ENCODE measurements around the gene ALK.

DNA sequence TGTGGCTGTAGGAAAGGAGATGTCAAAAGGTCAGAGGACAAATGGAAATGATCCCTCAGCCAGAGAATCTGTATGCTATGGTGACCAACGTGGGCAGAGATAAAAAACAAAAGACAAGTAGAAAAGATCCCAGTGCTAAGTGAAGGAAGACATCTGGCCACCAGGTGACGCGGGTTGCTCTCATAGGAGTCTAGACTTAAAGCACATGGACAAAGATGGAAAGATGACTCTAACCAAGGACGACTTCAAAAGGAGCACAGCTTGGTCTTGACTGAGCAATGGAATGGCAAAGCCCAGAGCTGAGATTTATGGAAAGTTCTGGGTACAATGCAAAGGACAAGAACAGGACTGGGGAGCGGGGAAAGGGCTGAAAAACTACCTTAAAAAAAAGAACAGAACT lies 709.4 kb downstream of the ALK start:
- TF ChIP-seq, protein P1, sequence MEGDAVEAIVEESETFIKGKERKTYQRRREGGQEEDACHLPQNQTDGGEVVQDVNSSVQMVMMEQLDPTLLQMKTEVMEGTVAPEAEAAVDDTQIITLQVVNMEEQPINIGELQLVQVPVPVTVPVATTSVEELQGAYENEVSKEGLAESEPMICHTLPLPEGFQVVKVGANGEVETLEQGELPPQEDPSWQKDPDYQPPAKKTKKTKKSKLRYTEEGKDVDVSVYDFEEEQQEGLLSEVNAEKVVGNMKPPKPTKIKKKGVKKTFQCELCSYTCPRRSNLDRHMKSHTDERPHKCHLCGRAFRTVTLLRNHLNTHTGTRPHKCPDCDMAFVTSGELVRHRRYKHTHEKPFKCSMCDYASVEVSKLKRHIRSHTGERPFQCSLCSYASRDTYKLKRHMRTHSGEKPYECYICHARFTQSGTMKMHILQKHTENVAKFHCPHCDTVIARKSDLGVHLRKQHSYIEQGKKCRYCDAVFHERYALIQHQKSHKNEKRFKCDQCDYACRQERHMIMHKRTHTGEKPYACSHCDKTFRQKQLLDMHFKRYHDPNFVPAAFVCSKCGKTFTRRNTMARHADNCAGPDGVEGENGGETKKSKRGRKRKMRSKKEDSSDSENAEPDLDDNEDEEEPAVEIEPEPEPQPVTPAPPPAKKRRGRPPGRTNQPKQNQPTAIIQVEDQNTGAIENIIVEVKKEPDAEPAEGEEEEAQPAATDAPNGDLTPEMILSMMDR (IDR thresholded peaks at IDR 0.05) = no peak
- no peak for TF ChIP-seq POLR2A (IDR thresholded peaks at IDR 0.05)

All from Peyer's patch (tissue), 4 donors.